Fibroblast of skin of abdomen (primary cell): ENCODE results near the gene COL27A1.
"Not testable (repeated sequence)": the region's sequence is repeated elsewhere in the genome, so short reads cannot be mapped to it uniquely, and the experiment has no call there.

Experiments used
- DNase-seq: peaks from one replicate; pipeline ENCODE4 v3.0.0-alpha.2; 2013

COL27A1 gene

GRCh38 chr9:114311571-114312512 is 156.5 kb downstream of the COL27A1 start:
- DNase-seq: no peak

- no peak for DNase-seq
Observed at GRCh38 chr9:114312513-114312875, 157.2 kb downstream of the COL27A1 start.

DNA sequence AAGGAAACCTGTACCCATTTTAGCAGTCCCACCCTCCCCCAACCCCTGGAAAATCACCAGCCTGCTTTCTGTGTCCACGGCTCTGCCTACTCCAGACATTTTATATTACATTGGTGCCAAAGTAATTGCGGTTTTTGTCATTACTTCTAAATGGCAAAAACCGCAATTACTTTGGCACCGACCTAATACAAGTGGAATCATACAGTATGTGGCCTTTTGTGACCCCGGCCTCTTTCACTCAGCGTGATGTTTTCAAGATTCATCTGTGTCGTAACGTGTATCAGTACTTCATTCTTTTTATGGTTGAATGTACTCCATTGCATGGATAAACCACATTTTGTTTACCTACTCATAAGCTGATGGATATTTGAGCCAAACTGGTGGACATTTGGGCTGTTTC is 157.8 kb downstream of the COL27A1 start:
- no peak for DNase-seq

- DNase-seq: no peak
Observed at GRCh38 chr9:114314256-114314867, 159.0 kb downstream of the COL27A1 start.

DNA sequence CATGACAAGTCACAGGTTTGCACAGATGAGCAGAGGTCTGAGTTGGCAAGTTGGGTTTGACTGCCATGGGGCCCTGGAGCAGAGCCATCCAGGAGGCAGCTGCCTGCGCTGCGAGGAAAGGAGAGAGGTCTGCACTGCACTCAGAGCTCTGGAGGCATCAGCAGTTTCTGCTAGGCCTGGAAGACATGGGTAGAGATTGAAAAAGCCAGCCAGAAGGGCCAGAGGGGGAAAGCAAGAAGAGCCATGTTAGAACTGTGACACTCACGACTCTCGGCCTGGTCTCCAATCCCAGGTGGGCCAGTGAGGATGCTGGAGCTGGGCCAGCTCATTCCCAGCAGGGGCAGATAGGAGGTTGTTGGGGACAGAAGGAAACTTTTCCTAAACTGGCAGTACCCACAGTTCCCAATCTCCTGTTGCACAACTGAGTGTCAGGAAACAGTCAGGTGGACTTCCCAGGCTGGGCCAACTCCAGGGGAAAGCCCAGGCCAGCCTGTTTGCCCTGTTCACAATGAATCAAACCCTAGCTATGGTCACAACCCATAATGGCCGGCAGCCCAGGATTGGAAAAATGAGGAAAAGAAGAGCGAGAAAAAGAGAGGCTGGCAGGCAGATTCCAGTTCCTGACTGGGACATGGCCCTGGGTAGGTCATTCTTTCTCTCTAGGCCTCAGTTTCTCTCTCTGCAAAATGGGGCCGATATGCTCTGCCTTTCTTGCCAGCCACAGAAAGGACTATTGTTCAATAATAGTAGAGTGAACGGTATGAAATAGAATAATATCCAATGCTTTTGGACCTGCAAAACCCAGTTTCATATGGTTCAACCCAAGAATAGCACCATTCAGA is 159.8 kb downstream of the COL27A1 start:
- no peak for DNase-seq

GRCh38 chr9:114315723-114316363 is 160.5 kb downstream of the COL27A1 start:
- no peak for DNase-seq

GRCh38 chr9:114316605-114317230 is 161.4 kb downstream of the COL27A1 start:
- DNase-seq: peak; percentile 35

- DNase-seq: peak; percentile 88
Observed at GRCh38 chr9:114317665-114318357, 162.5 kb downstream of the COL27A1 start.

GRCh38 chr9:114318416-114318815 is 163.1 kb downstream of the COL27A1 start:
- no peak for DNase-seq

DNA sequence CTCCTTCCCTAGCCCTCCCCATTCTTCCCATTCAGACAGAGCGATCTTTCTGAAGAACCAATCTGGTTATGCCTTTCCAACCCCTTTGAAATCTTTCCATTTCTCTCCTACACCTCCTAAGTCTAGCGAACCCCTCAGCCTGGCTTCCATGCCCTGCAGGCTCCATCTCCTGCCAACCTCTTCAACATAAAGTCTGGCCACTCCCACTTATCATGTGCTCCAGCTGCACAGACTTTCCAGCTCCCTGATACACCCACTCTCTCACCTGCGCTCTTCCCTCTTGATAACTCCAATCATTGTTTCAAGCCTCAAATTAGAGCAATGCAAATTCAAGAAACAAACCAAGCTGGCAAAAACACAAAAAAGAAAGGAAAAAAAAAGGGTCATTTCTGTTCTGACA is 163.8 kb downstream of the COL27A1 start:
- no peak for DNase-seq

- DNase-seq: peak; percentile 56
Observed at GRCh38 chr9:114320710-114321109, 165.4 kb downstream of the COL27A1 start.

GRCh38 chr9:114321759-114322158 is 166.4 kb downstream of the COL27A1 start:
- peak; percentile 64 for DNase-seq

- DNase-seq: peak; percentile 20
Observed at GRCh38 chr9:114322160-114322818, 167.0 kb downstream of the COL27A1 start.

- DNase-seq: not testable (repeated sequence)
Observed at GRCh38 chr9:114322831-114323531, 167.6 kb downstream of the COL27A1 start, which contains the start of gene ORM1. Gene ORM1, plus strand, starts transcription at chr9:114323098. Its CDS starts 36 bp downstream, at chr9:114323134.

- not testable (repeated sequence) for DNase-seq
Observed at GRCh38 chr9:114323849-114324248, 168.5 kb downstream of the COL27A1 start.

- no peak for DNase-seq
Observed at GRCh38 chr9:114324492-114324891, 169.2 kb downstream of the COL27A1 start.

DNA sequence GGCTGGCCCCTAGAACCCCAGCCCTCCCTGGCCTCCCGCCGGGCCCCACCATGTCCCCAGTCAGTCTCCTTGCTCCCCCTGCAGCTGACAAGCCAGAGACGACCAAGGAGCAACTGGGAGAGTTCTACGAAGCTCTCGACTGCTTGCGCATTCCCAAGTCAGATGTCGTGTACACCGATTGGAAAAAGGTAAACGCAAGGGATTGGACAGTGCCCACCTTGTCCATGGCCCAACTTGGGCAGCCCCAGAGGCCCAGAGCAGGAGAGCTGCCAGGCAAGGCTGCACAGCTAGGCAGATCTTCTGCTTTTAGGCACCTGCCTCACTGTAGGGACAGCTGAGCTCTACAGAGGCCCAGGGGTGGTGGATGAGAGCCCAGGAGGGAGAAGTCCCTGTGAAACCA is 169.6 kb downstream of the COL27A1 start:
- not testable (repeated sequence) for DNase-seq

DNA sequence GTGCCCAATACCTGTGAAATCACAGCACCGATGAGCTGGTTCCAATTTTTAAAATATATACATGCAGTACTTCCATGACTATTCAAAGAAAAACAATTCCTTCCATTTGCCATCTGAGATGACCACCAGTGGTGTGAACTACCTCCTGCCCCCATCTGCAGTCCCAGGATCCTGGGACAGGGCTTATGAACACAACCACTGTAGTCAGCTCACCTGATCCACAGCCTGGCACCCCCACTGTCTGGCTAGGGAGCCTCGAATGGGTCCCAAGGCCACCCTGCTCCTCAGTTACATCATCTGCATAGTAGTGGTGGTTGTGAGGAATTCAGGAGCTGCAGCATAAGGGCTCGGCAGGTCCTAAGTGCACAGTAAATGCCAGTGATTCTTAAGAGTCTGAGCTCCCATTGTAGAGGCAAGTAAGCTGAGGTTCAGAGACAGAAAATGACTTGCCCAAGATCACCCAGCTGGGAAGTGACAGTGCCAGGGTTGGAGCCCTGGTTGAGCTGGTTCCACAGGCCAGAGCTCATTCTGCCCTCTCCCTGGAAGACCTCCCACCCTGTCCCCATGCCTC is 170.4 kb downstream of the COL27A1 start:
- DNase-seq: not testable (repeated sequence)

DNA sequence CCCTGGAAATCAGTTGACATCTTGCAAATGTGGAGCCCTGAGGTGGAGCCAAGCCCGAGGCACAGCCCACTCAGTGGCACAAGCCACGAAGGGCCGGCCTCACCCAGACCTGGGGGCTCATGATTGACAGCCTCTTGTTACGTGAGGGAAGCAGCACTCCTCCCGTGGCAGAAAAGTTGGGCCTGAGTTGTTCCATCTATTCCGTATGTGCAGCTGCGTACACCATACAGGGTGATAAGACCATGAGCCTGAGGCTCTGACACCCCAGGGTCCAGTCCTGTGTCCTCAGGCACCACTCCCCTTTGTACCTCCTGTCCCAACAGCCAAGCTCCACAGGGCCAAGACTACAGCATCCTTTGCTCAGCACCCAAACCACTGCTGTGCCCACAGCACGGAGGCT is 172.4 kb downstream of the COL27A1 start:
- no peak for DNase-seq
